Measurements from ENCODE around the gene C1D. TPM values are rescaled to one million over a fixed set of nuclear protein-coding genes. Genes with fewer than 3 reads are reported as not detected.

The C1D gene
- polyA plus RNA-seq, 4 donors = 45.3 to 59.8 (median 51.1) TPM

- DNase-seq (ENCODE audit: low read depth in 4 of 4, low spot score in 3 of 4) = no peak
These were observed 2.8 kb downstream of the C1D start for GRCh38 chr2:68059784-68060525.

GRCh38 chr2:68057658-68058396 is 5.0 kb downstream of the C1D start:
- DNase-seq (ENCODE audit: low read depth in 4 of 4, low spot score in 3 of 4) = no peak

- DNase-seq (ENCODE audit: low read depth in 4 of 4, low spot score in 3 of 4) = no peak
These were observed 9.9 kb downstream of the C1D start for GRCh38 chr2:68052717-68053422.

GRCh38 chr2:68050353-68050752 is 12.5 kb downstream of the C1D start:
- no peak for DNase-seq (ENCODE audit: low read depth in 4 of 4, low spot score in 3 of 4)

- no peak for DNase-seq (ENCODE audit: low read depth in 4 of 4, low spot score in 3 of 4)
These were observed 16.1 kb downstream of the C1D start for GRCh38 chr2:68046642-68047240.

GRCh38 chr2:68046224-68046623 is 16.6 kb downstream of the C1D start:
- DNase-seq (ENCODE audit: low read depth in 4 of 4, low spot score in 3 of 4) = no peak

- DNase-seq (ENCODE audit: low read depth in 4 of 4, low spot score in 3 of 4) = no peak
These were observed 17.5 kb downstream of the C1D start for GRCh38 chr2:68045342-68045741.

- DNase-seq (ENCODE audit: low read depth in 4 of 4, low spot score in 3 of 4) = no peak
These were observed 18.7 kb downstream of the C1D start for GRCh38 chr2:68044099-68044498.

GRCh38 chr2:68043695-68044094 is 19.1 kb downstream of the C1D start:
- DNase-seq (ENCODE audit: low read depth in 4 of 4, low spot score in 3 of 4) = no peak

- no peak for DNase-seq (ENCODE audit: low read depth in 4 of 4, low spot score in 3 of 4)
These were observed 19.8 kb downstream of the C1D start for GRCh38 chr2:68043032-68043431.

GRCh38 chr2:68041704-68042245 is 21.0 kb downstream of the C1D start:
- no peak for DNase-seq (ENCODE audit: low read depth in 4 of 4, low spot score in 3 of 4)

- no peak for DNase-seq (ENCODE audit: low read depth in 4 of 4, low spot score in 3 of 4)
These were observed 22.7 kb downstream of the C1D start for GRCh38 chr2:68040078-68040477.

GRCh38 chr2:68039317-68039716 is 23.5 kb downstream of the C1D start:
- no peak for DNase-seq (ENCODE audit: low read depth in 4 of 4, low spot score in 3 of 4)

GRCh38 chr2:68032702-68033101 is 30.1 kb downstream of the C1D start:
- no peak for DNase-seq (ENCODE audit: low read depth in 4 of 4, low spot score in 3 of 4)

GRCh38 chr2:68031542-68032160 is 31.2 kb downstream of the C1D start:
- peak; percentile 46 to 51 (median 47) for DNase-seq (ENCODE audit: low read depth in 4 of 4, low spot score in 3 of 4)

- DNase-seq (ENCODE audit: low read depth in 4 of 4, low spot score in 3 of 4) = no peak
These were observed 31.8 kb downstream of the C1D start for GRCh38 chr2:68031043-68031442.

GRCh38 chr2:68030529-68030928 is 32.3 kb downstream of the C1D start:
- no peak for DNase-seq (ENCODE audit: low read depth in 4 of 4, low spot score in 3 of 4)

- DNase-seq (ENCODE audit: low read depth in 4 of 4, low spot score in 3 of 4) = no peak
These were observed 34.8 kb downstream of the C1D start for GRCh38 chr2:68027959-68028358.

- DNase-seq (ENCODE audit: low read depth in 4 of 4, low spot score in 3 of 4) = no peak
These were observed 38.4 kb downstream of the C1D start for GRCh38 chr2:68024450-68024849.

GRCh38 chr2:68023904-68024303 is 38.9 kb downstream of the C1D start:
- DNase-seq (ENCODE audit: low read depth in 4 of 4, low spot score in 3 of 4) = no peak

All from left renal pelvis (tissue), 4 donors.